HG02678 (cell line): ENCODE measurements around the gene PDPK1.
"Not testable (repeated sequence)": the region's sequence is repeated elsewhere in the genome, so short reads cannot be mapped to it uniquely, and the experiment has no call there.

Experiments used
- ATAC-seq: cut with Tn5 transposase; IDR thresholded peaks from one replicate; pipeline ENCODE4 v1.9.1; 2021; ENCODE audit warnings: mild to moderate bottlenecking, moderate library complexity; ENCODE audit not compliant: unreplicated experiment

The PDPK1 gene

DNA sequence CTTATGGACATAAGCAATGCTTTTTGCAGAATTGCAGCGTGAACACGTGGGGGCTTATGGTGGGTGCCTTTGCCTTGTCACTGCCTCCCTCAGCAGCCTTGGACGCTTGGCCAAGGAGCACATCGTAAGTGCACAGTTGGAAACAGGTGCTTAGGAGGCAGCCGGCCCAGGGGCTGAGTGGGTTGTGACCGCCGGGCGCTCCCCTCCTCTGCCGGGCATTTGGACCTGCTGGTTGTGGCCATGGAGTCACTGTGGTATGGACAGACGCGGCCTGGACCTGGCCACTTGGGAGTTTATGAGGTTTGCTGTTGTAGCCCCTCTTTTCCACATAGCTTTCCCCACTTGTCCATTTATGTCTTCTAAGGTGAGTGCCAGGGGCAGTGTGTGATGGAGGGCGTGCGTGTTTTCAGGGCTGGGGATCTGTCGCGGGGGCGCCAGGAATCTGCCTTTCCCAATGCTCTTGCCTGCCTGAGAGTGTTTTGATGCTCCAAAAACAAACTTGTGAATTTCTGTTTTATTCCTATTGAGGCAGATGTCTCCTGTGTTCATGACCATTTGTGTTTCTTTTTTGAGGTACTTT, 49.2 kb downstream of the PDPK1 start:
- no peak for ATAC-seq

DNA sequence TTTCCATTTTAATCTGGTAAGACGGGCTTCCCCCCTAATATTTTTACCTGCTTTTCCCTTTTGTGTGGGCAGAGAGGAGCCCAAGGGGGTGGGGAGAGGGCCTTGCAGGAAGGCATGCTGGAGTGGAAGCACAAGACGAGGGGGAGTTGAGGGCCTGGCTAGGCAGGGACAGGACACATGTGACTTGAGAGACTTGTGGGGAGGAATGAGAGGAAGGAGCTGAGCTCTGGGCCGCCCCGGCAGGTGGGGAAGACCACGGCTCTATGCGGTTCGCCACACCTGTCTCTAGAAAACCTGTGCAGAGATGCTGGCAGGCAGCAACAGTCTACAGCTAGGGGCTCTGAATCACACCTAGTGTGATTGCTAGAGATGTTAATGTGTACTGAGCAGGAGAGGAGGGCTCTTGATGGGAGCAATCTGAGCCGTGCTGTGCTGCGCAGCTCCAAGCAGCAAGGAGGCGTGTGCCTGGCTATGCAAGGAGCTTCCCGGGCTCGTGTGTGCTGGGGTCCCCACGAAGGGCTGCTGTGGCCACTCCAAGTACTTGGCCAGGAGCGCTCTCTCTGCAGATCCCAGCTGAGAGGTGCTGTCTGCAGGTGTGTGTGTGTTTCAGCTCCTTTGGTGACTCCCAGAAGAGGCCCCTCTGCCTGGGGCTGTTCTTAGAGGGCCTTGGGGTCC, 50.2 kb downstream of the PDPK1 start:
- no peak for ATAC-seq

DNA sequence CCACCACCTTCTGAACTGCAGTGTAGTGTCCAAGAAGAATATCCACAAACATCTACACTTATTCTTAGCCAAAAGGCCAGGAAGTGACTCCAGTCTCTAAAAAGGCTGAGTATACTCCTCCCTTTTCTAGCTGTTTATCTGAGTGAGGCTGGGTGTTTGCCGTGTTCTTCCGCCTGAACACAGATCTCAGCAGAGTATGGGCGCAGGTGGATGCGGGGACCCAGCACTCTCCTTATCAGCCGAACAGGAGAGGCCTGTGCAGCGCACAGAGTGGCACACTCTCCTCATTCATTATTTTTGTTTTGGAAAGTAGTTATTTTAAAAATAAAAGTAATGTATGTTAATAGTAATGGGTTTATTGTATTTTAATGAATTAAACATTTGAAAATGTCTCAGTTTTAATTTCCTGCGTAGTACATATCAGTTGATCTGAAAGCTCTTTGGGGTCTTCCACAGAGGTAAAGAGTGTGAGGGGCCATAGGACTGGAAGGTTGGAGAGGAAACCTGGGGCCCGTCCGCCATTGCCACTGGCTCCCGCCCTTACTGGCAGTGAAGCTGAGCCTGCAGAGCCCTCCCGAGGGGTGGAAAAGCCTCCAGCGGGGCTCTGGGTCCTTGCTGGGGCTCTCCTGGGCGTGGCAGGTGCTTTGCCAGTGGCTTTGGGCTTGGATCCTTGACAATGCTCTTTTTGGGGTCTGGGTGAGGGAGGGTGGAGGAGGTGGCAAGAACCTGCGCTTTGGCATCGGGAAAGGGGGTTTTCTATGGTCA, 53.8 kb downstream of the PDPK1 start:
- no peak for ATAC-seq

DNA sequence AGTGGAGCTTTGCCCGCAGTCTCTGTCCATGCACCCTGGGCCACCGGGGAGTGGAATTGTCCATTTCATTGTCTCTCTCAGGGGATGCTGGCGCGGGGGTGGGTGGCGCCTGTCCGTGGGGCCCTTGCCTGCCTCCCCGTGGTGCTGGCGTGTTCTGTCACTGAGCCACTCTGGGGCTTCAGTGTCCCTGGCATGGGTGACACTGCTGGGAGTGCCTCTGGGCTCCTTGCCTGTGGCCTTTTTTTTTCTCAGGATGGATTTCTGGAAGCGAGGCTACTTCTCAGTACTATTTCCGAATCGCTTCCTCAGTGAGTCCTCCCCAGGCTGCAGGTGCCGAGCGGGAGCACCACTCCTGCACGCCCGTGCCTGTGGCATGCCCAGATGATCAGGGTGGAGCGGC, 55.0 kb downstream of the PDPK1 start:
- ATAC-seq = no peak

DNA sequence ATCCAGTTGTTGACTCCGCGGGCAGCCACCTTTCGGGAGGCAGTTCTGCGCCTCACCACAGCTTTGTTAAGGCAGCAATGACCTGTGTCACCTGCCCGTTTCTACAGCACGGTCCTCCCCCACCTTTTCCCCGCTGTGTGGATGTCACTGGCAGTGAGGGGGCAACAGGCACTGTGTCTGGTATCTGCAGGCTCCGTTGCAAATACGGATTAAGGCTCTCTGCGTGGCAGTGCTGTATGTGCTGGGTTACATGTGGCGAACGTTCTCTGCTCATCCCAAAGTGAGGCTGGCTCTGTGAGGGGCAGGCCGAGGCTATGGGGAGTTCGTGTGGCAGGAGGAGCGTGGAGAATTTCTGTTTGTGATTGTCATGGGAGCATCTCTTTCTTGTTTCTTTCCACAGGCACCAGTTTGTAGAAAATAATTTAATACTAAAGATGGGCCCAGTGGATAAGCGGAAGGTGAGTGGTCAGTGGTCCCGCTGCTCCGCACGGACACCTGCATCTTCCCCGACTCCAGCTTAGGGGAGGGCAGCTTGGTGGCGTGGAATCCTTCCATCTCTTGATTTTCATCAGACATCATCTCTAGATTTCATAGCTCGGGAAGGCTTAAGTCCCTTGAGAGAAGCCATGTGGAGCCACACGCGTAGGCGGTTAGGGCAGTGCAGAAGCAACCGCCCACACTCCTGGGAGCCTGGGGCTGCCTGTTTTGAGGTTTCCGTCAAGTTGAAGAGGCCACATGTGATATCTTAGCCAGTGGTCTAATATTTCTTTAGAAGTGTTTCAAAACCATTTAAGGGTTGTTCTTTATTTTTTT, 57.8 kb downstream of the PDPK1 start:
- ATAC-seq = no peak

DNA sequence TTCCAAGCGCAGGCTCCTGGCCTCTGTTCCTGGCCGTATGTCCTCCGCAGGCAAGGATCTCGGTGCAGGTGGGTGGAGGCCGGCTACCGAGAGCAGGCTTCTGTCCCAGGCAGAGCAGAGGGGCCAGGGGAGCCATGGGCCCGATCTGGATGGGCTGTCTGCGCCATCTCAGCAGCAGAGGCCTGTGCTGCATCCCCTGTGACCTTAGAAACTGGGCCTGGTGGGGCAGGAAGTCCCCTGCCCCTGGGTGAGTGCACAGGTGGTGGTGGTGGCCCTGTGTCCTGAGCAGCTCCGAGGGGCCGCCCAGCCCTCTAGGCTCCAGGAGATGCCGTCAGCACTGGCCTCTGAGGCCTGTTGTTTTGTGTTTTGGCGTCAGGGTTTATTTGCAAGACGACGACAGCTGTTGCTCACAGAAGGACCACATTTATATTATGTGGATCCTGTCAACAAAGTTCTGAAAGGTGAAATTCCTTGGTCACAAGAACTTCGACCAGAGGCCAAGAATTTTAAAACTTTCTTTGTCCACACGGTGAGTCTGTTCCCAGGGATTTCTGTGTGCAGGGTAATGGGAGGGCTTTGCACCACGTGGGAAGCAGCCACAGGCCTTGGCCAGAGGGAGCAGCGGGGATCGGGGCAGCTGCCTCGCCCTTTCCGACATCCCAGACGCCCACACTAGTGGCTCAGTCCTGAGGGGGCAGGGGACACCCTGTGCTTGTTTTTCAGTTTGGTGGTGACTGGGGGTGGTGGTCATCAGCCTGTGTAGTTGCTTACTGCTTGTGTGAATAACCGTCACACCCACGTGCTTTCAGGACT, 59.1 kb downstream of the PDPK1 start:
- ATAC-seq = no peak

DNA sequence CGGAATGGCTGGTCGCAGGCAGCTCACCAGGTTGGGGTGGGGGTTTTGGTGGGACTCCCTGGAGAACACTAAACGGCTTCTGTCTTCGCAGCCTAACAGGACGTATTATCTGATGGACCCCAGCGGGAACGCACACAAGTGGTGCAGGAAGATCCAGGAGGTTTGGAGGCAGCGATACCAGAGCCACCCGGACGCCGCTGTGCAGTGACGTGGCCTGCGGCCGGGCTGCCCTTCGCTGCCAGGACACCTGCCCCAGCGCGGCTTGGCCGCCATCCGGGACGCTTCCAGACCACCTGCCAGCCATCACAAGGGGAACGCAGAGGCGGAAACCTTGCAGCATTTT, 59.7 kb downstream of the PDPK1 start:
- ATAC-seq = no peak

DNA sequence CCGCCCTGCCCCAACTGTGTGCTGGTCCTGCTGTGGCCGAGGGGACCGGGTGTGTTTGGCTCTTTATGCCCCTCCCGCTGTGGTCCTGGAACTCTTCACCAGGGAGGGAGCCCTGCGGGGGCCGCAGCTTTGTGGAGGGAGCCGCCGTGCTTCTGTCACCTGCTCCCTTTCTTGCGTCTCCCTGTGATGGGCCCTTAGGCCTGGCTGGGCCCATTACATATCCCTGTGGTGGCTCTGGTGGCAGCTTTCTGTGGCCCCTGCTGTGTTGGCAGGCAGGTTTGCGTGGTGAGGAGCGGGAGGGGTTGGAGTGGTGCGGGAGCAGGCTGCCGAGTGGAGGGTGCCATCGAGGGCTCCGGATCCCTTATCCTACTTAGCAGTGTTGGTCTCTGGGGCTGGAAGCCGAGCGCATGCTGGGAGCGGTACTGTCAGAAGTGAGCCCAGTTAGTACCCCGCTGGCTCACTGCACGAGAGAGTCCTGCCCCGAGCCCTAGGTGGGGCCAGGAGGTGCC, 60.4 kb downstream of the PDPK1 start:
- no peak for ATAC-seq

DNA sequence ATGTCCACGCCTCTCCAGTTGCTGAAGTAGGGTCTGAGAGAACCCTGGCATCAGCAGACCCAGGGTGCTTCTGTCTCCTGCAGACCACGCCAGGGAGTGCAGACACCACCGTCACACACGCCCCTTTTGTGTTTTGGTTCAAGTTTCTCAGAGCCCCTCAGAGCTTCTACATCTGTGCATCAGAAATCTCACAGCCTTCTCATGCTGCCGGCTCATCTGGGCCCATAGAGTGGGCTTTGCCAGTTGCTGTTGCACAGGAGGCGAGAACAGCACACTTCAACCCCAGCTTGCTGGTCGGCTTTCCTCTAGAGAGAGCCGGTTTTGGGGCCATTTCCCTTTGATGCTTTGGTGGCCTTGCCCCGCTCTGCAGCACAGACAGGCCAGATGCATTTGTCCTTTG, 60.9 kb downstream of the PDPK1 start:
- ATAC-seq = no peak

DNA sequence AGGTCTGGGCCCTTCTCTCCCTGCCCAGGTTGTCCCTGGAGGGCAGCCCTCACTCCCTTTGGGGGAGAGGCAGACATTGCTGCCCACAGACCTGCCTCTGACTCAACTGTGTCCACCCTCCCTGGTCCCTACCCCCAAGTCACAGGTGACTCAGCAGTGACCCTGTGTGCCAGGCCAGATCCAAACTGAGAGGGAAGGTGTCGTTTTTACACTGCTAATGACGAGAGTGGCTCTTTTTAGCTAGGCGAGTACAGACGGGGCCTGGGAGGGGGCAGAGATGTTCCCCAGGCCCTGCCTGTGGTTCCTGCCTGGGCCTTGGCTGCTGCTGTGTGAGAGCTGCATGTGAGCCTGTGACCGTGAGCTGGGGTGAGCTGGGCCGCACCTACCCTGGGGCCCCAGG, 61.3 kb downstream of the PDPK1 start:
- ATAC-seq = not testable (repeated sequence)

DNA sequence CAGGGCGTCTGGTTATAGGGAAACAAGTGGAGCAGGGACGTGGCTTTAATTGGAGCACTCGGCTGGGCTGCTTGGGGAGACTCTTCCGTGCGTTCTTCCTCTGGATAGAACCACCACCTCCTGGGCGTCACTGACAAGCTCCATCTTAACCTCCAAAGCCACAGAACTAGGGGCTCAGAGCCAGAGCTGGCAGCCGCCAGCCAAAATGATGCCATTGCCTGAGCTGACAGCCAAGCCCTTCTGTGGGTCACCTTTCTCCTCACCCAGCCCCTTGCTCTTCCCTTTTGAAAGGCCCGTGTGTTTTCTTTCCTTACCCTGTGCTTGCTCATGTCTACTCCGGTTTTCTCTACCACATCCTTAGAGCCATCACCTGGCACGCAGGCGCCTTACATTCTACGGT, 62.0 kb downstream of the PDPK1 start:
- not testable (repeated sequence) for ATAC-seq

DNA sequence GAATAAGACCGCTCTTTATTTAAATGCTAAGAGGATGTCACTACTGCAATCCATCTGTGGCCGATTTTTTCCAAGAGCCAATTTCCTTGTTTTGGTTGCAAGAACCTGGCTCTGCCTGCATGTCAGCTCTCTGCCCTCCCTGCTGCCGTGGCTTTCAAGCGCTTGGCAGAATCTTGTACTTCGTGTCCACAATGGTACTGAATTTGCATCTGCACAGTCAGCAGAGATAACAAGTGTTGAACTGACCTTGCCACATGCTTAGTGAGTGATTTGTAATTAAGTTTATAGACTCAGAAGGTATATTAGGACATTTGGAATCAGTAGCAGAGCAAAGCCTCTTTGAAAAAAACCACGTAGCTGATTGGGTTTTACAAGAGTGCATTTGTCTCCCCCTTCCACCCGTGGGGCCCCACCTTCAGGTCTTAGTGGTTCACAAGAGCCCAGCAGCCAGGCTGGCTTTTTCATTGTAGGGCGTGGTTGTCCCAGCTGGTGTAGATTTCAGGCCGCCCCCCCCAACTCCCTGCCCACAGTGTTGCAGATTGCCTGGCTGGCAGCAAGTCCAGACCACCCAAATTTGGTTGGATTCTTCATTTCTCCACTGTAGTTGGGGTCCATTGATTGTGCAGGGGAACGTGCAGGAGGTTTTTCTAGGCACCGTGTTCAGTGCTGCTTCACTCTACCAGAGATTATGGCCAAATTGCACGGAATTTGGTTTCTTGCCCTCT, 63.6 kb downstream of the PDPK1 start:
- ATAC-seq = not testable (repeated sequence)

DNA sequence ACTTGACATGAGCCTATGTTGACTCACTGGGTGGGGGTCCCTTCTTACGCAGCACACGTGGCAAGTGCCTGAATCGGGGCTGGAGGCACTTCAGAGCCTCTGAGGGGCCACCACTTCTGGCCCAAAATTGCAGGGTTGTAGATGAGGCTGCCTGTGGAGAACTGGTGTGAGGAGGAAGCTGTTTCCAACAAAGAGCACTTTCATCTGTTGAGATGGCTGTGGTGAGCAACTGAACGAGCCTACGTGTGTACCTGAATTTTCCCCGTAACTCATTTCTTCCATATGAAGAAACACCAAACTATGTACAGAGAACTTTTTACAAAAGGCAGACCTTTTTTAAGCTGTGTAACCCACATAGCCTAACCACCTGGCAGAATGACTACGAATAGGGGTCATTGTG, 64.4 kb downstream of the PDPK1 start:
- ATAC-seq = not testable (repeated sequence)

DNA sequence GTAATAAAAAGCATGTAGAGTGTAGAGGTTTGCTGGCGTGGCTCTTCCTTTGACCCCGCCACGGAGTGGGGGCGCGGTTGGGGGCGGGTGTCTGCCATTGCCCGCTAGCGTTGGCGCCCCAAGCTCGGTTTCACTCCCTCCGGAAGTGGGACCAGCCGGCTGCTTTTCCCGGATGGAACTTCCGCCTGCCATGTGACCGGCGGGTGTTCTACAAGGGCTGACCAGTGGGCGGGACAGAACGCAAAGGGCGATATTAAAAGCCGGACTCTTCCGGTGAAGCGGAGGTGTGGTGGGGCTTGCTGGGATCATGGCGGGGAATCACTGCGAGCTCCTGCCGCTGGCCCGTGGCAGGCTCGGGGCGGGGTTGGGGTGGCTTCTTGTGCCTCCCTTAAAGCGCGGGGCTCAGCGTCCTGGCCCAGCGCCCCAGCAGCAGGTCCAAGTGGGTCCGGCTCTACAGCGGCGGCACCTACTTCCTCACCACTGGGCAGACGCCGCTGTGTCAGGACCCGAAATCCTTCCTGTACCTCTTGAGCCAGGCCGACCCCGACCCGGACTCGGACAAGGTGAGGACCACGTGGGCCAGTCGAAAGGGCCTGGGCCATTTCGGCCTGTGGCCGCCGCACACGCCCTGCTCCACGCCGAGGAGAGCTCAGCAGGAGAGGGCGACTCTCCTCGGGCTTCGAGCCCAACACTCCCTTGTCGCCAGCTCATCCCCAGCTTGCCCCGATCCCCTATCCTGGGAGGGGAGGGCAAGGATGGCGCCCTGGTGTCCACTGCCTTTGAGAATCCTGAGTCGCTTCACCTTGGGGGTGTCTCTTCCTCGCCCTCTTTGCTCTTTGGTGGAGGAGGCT, 65.6 kb downstream of the PDPK1 start:
- ATAC-seq = peak; percentile 75

DNA sequence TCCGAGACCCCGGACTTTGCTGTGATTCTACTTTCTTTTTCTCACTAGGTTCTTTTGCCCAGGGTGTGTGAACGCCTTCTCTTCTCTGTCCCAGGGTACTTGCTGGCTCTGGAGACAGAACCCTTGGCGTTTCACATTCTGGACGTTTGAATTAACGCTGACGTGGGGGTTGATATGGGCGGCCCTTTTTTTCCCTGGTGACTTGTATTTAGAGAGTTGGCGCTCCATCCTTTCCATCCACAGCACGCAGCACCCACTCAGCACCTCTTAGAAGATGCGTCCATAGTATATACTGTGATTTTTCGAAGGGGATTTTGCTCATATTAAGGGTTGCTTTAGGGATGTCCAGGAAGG, 66.2 kb downstream of the PDPK1 start:
- ATAC-seq = not testable (repeated sequence)

DNA sequence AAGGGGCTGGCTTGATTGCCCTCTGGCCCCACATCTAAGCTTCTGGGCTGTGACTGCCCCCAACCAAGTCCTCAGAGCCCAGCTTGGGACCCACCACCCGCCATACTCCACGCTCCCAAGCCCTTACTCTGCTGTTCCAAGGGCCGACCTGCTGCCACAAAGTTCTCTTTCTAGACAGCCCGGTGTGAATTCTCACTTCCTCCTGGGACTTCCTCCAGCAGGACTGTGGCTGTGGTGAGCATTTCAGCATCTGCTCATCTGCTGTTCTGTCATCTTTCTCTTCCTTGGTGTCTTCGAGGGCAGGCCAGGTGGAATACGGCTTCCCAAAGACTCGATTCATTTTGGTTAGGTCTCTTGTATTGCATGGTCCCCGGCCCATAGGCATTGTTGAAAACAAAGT, 69.0 kb downstream of the PDPK1 start:
- peak; percentile 43 for ATAC-seq

DNA sequence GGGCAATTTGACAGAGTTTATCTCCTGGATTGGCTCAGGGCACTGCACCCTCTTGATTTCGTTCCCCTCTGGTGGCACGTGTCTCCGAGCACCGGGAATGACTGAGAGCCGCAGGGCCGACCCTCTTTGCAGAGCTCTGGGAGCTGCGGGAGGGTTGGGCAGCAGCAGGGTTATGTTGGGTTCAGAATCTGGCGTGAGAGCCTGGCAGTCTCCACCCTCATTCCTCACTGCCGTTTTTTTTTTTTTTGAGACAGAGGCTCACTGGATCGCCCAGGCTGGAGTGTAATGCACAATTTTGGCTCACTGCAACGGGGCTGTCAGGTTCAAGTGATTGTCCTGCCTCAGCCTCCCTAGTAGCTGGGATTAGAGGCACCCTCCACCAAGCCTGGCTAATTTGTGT, 71.5 kb downstream of the PDPK1 start:
- not testable (repeated sequence) for ATAC-seq

DNA sequence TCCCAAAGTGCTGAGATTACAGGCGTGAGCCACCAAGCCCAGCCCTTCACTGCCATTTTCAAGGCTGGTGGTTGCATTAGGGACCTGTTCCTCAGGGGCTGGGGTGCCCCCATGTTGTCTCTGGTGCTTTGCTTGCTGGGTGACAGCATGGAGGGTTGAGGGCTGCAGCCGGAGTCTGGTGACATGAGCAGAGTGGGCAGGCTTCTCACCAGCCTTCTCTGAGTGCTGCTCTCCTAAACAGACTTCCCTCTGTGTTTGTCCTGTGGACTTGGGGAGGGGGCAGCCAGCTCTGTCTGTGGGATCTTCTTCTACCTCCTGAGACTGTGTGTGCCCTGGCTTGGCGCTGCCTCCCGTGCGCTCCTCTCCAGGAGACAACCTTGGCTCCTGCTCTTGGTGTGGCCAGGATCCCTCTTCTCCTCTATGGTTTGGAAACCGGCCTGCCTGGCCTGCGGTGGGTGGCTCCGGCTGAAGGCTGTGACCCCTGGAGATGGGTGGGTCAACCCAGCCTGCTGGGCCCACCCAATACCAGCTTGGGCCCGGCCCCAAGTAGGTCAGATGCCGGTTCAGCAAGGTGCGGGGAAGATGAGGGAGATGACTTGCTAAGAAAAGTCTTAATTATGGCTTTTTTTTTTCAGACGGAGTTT, 72.1 kb downstream of the PDPK1 start:
- no peak for ATAC-seq
